DND-41 (cell line): Measurements from ENCODE around the gene TSTD2.
"Not testable (repeated sequence)": the region's sequence is repeated elsewhere in the genome, so short reads cannot be mapped to it uniquely, and the experiment has no call there.

ENCODE experiments used
- ATAC-seq: fragments of 200-7000 bp; cut with Tn5 transposase; 3 replicates; pipeline ENCODE4 v1.9.1; 2021; ENCODE audit warnings: low read depth; ENCODE audit not compliant: insufficient read depth
- DNase-seq: peaks from one replicate; pipeline ENCODE4 v3.0.0-alpha.2; 2020
- H2AFZ ChIP-seq: 2 replicates; pipeline ENCODE4 v1.6.0; 2012; ENCODE audit warnings: low read depth, low read length
- H3K27ac ChIP-seq: 2 replicates; pipeline ENCODE4 v1.5.1; 2012; ENCODE audit warnings: low read length, inconsistent platforms
- H3K27me3 ChIP-seq: fragments of 200-600 bp; sonication (generic); 2 replicates; pipeline ENCODE4 v1.6.0; 2012; ENCODE audit warnings: low read length, mild to moderate bottlenecking, inconsistent platforms; ENCODE audit not compliant: insufficient read depth, poor library complexity
- H3K36me3 ChIP-seq: 2 replicates; pipeline ENCODE4 v1.5.1; 2012; ENCODE audit warnings: low read length, inconsistent platforms; ENCODE audit not compliant: insufficient read depth
- H3K4me1 ChIP-seq: 2 replicates; pipeline ENCODE4 v1.5.1; 2012; ENCODE audit warnings: mild to moderate bottlenecking, low read length; ENCODE audit not compliant: insufficient read depth
- H3K4me2 ChIP-seq: 2 replicates; pipeline ENCODE4 v1.6.0; 2012; ENCODE audit warnings: mild to moderate bottlenecking, moderate library complexity, low read length, inconsistent platforms; ENCODE audit not compliant: insufficient read depth
- H3K4me3 ChIP-seq, 2 experiments: fragments of 200-600 bp in 1 of 2; shearing (Covaris generic) in 1 of 2; 2 replicates each; pipeline ENCODE4 v1.5.1; 2012 to 2016; ENCODE audit warnings: inconsistent platforms in 2 of 2, low read length in 2 of 2, mild to moderate bottlenecking in 2 of 2, low read depth in 1 of 2, moderate library complexity in 1 of 2
- H3K79me2 ChIP-seq: 2 replicates; pipeline ENCODE4 v1.6.0; 2012; ENCODE audit warnings: low read length, inconsistent platforms; ENCODE audit not compliant: insufficient read depth
- H3K9ac ChIP-seq: 2 replicates; pipeline ENCODE4 v1.6.0; 2012; ENCODE audit warnings: low read depth, mild to moderate bottlenecking, inconsistent platforms, low read length, moderate library complexity
- H3K9me3 ChIP-seq: 2 replicates; pipeline ENCODE4 v1.5.1; 2012; ENCODE audit warnings: low read length, moderate library complexity, mild to moderate bottlenecking, inconsistent platforms; ENCODE audit not compliant: insufficient read depth, severe bottlenecking
- H4K20me1 ChIP-seq: 2 replicates; pipeline ENCODE4 v1.6.0; 2012; ENCODE audit warnings: low read length; ENCODE audit not compliant: insufficient read depth
- EZH2 ChIP-seq: IDR thresholded peaks from 3 replicates; pipeline ENCODE4 v1.6.1; 2012; ENCODE audit warnings: borderline replicate concordance, low read depth, mild to moderate bottlenecking, moderate library complexity, low read length, inconsistent platforms; ENCODE audit not compliant: severe bottlenecking
- TF ChIP-seq, protein P1 (sequence below): IDR thresholded peaks from 2 replicates; pipeline ENCODE4 v1.5.1; 2012; ENCODE audit warnings: borderline replicate concordance, low read length, moderate library complexity, mild to moderate bottlenecking; ENCODE audit not compliant: poor library complexity, severe bottlenecking; ENCODE audit errors: extremely low read depth

The TSTD2 gene

DNA sequence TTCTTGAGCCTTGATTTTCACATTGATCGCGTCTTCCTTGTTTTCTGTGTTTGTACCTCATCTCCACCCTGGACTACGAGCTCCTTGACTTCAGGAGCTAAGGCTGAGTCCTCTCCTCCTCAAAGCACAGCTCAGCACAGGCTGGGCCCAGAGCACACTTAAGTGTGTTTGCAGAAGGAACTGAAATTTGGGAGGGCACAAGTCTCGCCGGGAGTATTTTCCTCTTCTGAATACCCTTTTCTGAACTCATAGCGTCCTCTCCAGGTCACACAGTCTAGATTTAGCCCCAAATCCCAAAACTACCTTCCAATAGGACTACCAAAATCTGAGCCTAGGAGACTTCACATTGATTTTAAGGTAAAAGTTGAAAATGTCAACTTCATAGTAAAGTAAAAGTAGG is 41.6 kb downstream of the TSTD2 start:
- peaks cover 4% of the 10 kb centered on the region for H3K27me3 ChIP-seq
- ATAC-seq: no peak
- H4K20me1 ChIP-seq: no peaks in the 10 kb centered on the region
- H3K4me3 ChIP-seq: no peak overlapping the region
- no peak overlapping the region for H3K9ac ChIP-seq
- no peak overlapping the region for H3K27ac ChIP-seq
- H3K4me2 ChIP-seq: no peak overlapping the region
- no peaks in the 10 kb centered on the region for H3K79me2 ChIP-seq
- no peaks in the 10 kb centered on the region for H3K36me3 ChIP-seq
- DNase-seq: no peak
- no peak overlapping the region for H2AFZ ChIP-seq
- TF ChIP-seq EZH2: no peak
- H3K4me1 ChIP-seq: no peaks in the 10 kb centered on the region
- H3K9me3 ChIP-seq: no peaks in the 10 kb centered on the region

DNA sequence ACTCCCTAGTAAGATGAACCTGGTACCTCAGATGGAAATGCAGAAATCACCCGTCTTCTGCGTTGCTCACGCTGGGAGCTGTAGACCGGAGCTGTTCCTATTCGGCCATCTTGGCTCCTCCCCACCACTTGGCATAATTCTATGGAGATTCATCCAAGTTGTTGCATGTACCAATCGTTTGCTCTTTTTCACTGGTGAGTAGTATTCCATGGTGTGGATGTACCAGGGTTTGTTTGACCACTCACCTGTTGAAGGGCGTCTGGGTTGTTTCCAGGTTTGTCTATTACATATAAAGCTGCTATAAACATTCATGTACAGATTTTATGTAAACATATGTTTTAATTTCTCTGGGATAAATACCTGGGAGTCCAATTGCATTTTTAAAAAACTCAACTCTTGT is 46.3 kb downstream of the TSTD2 start:
- ATAC-seq, H3K27ac ChIP-seq, DNase-seq: not testable (repeated sequence)

DNA sequence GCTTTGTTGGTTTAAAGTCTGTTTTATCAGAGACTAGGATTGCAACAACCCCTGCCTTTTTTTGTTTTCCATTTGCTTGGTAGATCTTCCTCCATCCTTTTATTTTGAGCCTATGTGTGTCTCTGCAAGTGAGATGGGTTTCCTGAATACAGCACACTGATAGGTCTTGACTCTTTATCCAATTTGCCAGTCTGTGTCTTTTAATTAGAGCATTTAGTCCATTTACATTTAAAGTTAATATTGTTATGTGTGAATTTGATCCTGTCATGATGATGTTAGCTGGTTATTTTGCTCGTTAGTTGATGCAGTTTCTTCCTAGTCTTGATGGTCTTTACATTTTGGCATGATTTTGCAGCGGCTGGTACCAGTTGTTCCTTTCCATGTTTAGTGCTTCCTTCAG is 48.4 kb downstream of the TSTD2 start:
- not testable (repeated sequence) for H3K9me3 ChIP-seq, H3K27ac ChIP-seq, H3K4me1 ChIP-seq, H4K20me1 ChIP-seq, H2AFZ ChIP-seq, DNase-seq, H3K36me3 ChIP-seq, H3K4me3 ChIP-seq, H3K9ac ChIP-seq, H3K79me2 ChIP-seq, H3K27me3 ChIP-seq, ATAC-seq, H3K4me2 ChIP-seq

More for the DNA sequence above, 46.3 kb downstream of the TSTD2 start:
- H3K27me3 ChIP-seq, H3K4me2 ChIP-seq, H3K9ac ChIP-seq, H3K79me2 ChIP-seq, H3K4me3 ChIP-seq, H3K9me3 ChIP-seq, H2AFZ ChIP-seq, H4K20me1 ChIP-seq, H3K36me3 ChIP-seq, H3K4me1 ChIP-seq: not testable (repeated sequence)

DNA sequence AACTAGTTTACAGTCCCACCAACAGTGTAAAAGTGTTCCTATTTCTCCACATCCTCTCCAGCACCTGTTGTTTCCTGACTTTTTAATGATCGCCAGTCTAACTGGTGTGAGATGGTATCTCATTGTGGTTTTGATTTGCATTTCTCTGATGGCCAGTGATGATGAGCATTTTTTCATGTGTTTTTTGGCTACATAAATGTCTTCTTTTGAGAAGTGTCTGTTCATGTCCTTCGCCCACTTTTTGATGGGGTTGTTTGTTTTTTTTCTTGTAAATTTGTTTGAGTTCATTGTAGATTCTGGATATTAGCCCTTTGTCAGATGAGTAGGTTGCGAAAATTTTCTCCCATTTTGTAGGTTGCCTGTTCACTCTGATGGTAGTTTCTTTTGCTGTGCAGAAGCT is 51.6 kb downstream of the TSTD2 start:
- H2AFZ ChIP-seq, DNase-seq, H3K27ac ChIP-seq, H4K20me1 ChIP-seq, ATAC-seq, H3K36me3 ChIP-seq, H3K27me3 ChIP-seq, H3K4me1 ChIP-seq, H3K79me2 ChIP-seq, H3K4me2 ChIP-seq, H3K9ac ChIP-seq, H3K9me3 ChIP-seq, H3K4me3 ChIP-seq: not testable (repeated sequence)

DNA sequence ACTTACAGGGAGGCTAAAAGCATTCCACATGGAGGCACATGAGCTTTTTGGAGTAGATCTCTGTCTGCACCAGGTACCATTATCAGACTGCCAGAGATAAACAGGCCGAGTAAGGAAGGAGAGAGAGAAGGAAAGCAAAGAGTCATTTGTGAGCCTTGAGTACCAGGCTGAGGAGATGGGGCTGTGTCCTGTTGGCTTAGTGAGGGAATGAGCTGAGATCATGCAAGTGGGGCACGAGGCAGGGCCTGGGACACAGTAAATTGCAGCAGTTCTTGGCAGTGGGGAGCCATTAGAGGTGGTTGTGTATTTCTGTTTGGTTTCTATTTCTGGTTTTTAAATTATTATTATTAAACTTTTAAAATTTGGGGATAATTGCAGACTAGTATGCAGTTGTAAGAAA is 53.3 kb downstream of the TSTD2 start:
- Histone ChIP-seq H3K9ac (no peak overlapping the region), H3K27me3 (no peaks in the 10 kb centered on the region), H2AFZ (no peak overlapping the region), H4K20me1 (no peaks in the 10 kb centered on the region), H3K79me2 (no peaks in the 10 kb centered on the region), H3K36me3 (no peaks in the 10 kb centered on the region), H3K4me2 (no peak overlapping the region), H3K9me3 (no peaks in the 10 kb centered on the region), H3K4me1 (peaks cover 5% of the 10 kb centered on the region; the same call in 1 of the 2 replicates), H3K4me3 (no peak overlapping the region), H3K27ac (no peak overlapping the region)
- DNase-seq: no peak
- no peak for ATAC-seq
- TF ChIP-seq, protein P1, sequence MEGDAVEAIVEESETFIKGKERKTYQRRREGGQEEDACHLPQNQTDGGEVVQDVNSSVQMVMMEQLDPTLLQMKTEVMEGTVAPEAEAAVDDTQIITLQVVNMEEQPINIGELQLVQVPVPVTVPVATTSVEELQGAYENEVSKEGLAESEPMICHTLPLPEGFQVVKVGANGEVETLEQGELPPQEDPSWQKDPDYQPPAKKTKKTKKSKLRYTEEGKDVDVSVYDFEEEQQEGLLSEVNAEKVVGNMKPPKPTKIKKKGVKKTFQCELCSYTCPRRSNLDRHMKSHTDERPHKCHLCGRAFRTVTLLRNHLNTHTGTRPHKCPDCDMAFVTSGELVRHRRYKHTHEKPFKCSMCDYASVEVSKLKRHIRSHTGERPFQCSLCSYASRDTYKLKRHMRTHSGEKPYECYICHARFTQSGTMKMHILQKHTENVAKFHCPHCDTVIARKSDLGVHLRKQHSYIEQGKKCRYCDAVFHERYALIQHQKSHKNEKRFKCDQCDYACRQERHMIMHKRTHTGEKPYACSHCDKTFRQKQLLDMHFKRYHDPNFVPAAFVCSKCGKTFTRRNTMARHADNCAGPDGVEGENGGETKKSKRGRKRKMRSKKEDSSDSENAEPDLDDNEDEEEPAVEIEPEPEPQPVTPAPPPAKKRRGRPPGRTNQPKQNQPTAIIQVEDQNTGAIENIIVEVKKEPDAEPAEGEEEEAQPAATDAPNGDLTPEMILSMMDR: no peak
- no peak for TF ChIP-seq EZH2
